GM21367 (cell line): Measurements from ENCODE around the gene MT2A.
A peak's percentile ranks its signal among the peaks of the same experiment; 100 is the strongest.
"Not testable (repeated sequence)": the region's sequence is repeated elsewhere in the genome, so short reads cannot be mapped to it uniquely, and the experiment has no call there.

ENCODE experiments used
- ATAC-seq: cut with Tn5 transposase; IDR thresholded peaks from one replicate; pipeline ENCODE4 v1.9.1; 2021; ENCODE audit not compliant: unreplicated experiment

The MT2A gene

DNA sequence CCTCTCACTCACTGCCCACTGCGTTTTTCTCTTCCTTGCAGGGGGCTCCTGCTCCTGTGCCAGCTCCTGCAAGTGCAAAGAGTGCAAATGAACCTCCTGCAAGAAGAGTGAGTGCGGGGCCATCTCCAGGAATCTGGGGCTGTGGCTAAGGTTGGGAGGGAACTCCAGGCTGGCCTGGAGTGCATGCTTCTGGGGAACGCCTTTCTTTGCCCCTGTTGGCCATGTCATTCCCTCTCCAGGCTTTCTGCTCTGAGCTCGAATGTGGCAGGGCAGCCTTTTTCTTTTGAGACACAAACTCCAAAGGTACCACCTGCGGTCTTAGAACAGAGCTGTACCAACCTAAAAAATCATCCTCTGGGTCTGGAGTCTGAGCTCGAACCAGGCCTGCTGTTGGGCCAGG lies 9.8 kb downstream of the MT2A start:
- ATAC-seq: no peak

DNA sequence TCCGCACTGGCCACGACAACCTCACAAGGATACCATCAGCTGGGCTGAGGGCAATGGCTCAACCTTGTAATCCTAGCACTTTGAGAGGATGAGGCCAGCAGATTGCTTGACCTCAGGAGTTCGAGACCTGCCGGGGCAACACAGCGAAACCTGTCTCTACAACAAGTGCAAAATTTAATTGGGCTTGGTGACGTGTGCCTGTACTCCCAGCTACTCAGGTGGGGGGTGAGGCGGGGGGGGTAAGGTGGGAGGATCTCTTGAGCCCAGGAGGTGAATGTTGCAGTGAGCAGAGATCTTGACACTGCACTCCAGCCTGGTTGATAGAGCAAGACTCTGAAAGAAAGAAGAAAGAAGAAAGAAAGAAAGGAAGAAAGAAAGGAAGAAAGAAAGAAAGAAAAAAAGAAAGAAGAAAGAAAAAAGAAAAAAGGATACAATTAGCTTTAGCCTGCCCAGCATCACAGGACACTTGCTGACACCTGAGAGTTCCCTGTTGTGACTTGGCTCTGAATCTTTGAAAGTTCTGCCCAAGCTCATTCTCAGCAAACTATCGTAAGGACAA lies 12.0 kb downstream of the MT2A start:
- ATAC-seq: no peak

DNA sequence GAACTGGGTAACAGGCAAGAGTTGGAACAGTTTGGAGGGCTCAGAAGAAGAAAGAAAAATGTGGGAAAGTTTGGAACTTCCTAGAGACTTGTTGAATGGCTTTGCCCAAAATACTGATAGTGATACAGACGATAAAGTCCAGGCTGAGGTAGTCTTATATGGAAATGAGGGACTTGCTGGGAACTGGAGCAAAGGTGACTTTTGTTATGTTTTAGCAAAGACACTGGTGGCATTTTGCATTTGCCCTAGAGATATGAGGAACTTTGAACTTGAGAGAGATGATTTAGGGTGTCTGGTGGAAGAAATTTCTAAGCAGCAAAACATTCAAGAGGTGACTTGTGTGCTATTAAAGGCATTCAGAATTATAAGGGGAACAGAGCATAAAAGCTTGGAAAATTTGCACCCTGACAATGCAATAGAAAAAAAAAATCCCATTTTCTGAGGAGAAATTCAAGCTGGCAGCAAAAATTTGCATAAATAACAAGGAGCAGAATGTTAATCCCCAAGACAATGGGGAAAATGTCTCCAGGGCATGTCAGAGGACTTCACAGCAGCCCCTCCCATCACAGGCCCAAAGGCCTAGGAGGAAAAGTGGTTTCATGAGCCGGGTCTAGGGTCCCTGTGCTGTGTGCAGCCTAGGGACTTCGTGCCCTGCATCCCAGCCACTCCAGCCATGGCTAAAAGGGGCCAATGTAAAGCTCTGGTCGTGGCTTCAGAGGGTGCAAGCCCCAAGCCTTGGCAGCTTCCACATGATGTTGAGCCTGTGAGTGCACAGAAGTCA lies 13.5 kb downstream of the MT2A start:
- ATAC-seq: not testable (repeated sequence)

DNA sequence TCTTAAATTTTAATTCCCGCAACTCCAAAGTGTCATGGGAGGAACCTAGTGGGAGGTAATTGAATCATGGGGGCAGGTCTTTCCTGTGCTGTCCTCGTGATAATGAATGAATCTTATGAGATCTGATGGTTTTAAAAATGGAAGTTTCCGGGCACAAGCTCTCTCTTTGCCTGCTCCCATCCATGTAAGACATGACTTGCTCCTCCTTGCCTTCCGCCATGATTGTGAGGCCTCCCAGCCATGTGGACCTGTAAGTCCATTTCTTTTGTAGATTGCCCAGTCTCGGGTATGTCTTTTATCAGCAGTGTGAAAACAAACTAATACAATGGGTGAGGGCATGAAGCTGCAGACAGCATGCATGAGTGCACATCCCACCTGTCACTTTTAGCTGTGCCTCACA lies 14.8 kb downstream of the MT2A start:
- not testable (repeated sequence) for ATAC-seq

DNA sequence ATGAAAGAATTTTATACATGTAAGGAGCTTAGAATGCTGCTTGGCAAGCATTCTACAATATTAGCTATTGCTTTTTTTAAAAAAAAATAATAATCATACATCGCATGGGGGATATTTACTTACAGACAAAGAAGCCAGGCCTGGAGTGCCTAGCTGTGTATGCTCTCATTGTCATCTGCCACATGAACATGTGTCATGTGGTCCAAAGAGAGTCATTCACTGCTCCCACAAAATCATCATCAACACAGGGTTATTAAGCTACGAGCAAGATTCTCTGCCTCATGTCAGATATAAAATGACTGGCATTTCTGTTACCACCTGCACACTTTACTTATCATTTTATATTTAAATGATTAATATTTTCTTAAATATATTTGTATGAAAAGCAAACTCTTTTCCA lies 15.3 kb downstream of the MT2A start:
- no peak for ATAC-seq

DNA sequence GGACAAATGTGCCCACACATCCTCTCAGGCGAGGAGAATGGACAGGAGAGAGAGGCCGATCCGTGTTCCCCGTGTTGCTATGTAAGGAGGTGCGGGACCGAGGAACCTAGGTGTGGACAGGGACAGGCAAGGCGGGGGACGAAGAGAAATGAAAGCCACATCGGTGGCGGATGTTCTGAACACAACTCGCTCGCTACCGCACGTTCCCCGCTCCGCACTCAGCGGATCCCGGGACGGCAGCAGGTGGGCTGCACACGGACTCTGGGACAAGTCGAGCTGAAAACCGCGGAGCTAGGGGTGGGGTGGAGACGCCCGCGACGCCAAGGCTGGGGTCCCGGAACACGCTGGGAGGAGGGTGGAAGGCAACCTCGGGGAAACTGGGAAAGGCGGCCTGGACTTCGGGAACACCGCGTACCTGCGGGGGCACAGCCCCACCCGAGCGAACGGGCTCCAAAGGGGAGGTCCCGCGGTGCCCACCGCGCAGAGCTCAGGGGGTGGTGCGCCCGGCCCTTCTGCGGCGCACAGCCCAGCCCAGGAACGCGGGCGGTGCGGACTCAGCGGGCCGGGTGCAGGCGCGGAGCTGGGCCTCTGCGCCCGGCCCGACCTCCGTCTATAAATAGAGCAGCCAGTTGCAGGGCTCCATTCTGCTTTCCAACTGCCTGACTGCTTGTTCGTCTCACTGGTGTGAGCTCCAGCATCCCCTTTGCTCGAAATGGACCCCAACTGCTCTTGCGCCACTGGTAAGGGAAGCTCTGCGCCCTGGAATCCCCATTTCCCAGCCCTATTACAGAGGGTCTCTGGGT lies 17.0 kb downstream of the MT2A start, which contains the start of gene MT1E:
Gene MT1E (plus strand): TSS at position 642 of the 803 bp plus-strand sequence. CDS start 71 bp downstream, at position 713.
- no peak for ATAC-seq

DNA sequence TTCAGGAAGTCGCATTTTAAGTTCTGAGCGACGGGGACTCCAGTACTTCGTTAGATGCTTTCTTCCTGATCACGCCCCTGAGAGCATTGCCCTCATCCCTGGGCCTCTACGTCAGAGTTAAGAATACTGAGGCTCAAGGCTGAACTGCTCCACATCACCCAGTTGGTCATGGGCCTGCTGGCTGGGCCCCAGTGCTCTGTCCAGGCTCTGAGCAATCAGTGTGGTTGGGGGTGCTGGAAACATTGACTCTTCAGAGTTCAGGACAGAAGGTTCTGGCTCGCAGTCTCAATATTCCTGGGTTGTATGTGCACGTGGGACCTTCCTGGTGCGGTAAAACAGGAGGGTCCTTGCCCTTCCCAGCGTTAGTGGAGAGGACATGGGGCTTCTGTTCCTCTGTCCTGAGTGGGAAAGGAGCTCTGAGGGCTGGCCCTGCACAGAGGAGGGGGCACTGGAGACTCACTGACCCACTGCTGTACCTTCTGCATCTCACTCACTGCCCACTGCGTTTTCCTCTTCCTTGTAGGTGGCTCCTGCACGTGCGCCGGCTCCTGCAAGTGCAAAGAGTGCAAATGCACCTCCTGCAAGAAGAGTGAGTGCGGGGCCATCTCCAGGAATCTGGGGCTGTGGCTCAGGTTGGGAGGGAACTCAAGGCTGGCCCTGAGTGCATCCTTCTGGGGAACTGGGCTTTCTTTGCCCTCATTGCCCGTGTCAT lies 17.7 kb downstream of the MT2A start:
- ATAC-seq: no peak

DNA sequence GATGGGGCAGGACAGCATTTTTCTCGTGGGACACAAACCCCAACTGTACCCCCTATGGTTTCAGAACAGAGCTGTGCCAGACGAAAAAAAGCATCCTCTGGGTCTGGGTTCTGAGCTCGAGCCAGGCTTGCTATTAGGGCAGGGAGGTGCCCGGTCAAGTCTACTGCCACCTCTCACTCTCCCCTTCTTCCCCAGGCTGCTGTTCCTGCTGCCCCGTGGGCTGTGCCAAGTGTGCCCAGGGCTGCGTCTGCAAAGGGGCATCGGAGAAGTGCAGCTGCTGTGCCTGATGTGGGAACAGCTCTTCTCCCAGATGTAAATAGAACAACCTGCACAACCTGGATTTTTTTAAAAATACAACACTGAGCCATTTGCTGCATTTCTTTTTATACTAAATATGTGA lies 18.3 kb downstream of the MT2A start:
- ATAC-seq: no peak

DNA sequence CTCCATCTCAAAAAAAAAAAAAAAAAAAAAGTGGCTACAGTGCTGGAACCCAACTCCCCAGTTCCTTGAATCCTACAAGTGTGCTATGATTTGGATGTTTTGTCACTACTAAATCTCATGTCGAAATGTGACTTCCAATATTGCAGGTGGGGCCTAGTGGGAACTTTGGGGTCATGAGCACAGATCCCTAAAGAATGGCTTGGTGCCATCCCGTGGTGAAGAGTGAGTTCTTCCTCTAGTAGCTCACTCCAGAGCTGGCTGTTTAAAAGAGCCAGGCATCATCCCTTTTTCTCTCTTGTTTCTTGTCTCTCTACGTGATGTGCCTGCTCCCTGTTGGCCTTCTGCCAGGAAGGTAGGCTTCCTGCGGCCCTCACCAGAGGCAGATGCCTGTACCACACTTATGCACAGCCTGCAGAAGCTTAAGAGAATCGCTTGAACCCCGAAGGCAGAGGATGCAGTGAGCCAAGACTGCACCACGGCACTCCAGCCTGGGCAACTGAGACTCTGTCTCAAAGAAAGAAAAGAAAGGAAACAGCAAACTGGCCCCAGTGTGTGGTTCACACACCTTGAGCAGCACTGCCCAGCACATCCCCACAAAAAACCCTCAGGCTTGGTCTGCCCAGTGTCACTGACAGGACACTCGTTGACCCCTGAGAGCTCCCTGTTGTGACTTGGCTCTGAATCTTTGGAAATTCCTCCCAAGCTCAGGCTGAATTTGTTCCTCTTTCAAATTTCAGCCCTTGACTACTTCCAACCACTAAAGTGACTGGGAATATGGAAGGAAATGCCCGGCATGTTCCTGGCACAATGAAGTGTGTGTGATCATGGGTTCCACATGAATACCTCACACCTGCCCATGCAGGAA lies 20.3 kb downstream of the MT2A start:
- no peak for ATAC-seq

DNA sequence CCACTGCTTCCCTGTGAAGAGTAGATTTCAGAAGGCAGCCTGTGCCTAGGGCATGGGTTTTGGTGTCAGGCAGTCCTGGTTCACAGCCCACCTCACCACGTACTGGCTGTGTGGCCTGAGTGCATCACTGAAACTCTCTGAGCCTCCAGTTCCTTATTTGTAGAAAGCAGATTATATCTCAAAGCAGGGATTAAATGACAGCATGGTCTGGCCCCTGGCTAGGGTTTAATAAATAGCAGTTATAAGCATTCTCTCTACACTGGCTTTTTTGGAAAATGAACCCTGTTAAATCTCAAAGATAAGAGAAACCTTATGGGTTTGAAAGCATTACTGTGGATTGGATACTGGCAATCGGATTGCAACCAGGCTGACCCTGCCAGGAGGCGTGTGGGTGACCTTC lies 21.1 kb downstream of the MT2A start:
- ATAC-seq: no peak

DNA sequence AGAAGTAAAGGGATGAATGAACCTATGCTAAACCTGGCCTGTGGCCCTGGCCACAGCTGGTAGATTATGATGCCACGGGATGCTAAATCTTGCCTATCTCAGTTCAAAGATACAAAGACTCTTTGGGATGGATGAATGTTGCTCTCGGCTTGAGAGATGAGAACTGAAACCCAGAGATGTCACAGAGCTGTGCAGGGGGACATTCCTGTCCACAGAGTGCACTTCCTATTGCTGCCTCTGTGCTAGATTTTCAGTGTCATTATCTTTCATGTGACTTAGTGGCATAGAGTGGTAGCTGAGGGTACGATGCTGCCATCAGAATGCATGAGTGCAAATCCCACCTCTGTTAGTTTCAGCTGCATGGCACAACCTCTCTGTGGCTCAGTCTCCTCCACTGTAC lies 21.8 kb downstream of the MT2A start:
- ATAC-seq: peak; percentile 84

DNA sequence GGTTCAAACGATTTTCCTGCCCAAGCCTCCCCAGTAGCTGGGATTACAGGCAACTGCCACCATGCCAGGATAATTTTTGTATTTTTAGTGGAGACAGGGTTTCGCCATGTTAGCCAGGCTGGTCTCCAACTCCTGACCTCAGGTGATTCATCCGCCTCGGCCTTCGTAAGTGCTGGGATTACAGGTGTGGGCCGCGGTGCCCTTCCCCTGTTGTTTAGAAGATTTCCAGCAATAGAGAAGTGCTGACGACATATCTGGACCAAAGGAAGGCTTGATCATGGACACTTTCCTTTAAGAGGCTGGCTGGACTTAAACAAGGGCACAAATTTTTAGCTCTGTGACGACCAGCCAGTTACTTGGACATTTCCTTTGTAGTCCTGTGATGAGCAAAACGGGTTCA lies 22.8 kb downstream of the MT2A start:
- ATAC-seq: no peak

DNA sequence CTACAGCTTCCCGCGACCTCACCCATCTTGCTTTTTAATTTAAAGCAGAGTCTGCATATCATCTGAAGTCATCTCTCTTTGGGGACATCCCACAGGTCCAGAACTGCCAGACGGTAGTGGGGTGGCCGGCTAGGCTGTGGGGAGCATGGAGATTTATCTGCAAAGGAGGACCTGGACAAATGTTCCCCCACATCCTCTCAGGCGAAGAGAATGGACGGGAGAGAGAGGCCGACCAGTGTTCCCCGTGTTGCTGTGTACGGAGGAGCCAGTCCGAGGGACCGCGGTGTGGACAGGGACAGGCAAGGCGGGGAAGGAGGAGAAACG lies 23.4 kb downstream of the MT2A start:
- ATAC-seq: no peak

DNA sequence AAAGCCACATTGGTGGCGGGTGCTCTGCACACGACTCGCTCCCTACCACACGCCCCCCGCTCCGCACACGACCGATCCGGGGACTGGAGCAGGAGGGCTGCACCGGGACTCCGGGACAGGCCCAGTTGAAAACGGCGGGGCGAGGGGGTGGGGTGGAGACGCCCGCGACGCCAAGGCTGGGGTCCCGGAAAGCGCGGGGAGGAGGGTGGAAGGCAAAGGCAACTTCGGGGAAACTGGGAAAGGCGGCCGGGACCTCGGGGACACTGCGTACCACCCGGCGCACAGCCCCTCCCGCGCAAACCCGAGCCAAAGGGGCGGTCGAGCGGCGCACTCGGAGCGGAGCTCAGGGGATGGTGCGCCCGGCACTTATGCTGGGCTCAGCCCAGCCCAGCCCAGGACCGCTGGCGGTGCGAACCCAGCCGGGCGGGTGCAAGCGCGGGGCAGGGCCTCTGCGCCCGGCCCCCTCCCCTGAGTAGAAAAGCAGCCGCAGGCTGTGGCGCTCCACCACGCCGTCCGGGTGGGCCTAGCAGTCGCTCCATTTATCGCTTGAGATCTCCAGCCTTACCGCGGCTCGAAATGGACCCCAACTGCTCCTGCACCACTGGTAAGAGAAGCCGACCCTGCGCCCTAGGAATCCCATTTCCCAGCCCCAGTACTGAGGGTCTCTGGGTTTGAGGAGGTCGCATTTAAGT lies 23.9 kb downstream of the MT2A start, which contains the start of gene MT1M:
Gene MT1M (plus strand): TSS at position 504 of the 692 bp plus-strand sequence. CDS start 73 bp downstream, at position 577.
- ATAC-seq: no peak

DNA sequence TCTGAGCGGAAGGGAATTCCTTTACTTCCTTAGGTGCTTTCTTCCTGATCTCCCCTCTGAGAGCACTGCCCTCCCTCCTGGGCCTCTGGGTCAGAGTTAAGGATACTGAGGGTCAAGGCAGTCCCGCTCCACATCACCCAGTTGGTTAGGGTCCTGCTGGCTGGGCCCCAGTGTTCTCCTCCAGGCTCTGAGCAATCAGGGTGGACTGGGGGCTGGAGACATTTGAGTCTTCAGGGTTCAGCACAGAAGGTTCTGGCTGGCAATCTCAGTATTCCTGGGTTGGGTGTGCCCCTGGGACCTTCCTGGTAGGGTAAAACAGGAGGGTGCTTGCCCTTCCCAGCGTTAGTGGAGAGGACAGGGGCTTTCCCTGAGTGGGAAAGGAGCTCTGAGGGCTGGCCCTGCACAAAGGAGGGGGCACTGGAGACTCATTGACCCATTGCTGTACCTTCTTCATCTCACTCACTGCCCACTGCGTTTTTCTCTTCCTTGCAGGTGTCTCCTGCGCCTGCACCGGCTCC lies 24.5 kb downstream of the MT2A start:
- ATAC-seq: no peak

DNA sequence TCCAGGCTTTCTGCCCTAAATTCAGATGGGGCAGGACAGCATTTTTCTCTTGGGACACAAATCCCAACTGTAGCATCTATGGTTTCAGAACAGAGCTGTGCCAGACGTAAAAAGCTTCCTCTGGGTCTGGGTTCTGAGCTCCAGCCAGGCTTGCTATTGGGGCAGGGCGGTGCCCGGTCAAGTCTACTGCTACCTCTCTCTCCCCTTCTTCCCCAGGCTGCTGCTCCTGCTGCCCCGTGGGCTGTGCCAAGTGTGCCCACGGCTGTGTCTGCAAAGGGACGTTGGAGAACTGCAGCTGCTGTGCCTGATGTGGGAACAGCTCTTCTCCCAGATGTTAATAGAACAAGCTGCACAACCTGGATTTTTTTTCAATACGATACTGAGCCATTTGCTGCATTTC lies 25.2 kb downstream of the MT2A start:
- no peak for ATAC-seq

DNA sequence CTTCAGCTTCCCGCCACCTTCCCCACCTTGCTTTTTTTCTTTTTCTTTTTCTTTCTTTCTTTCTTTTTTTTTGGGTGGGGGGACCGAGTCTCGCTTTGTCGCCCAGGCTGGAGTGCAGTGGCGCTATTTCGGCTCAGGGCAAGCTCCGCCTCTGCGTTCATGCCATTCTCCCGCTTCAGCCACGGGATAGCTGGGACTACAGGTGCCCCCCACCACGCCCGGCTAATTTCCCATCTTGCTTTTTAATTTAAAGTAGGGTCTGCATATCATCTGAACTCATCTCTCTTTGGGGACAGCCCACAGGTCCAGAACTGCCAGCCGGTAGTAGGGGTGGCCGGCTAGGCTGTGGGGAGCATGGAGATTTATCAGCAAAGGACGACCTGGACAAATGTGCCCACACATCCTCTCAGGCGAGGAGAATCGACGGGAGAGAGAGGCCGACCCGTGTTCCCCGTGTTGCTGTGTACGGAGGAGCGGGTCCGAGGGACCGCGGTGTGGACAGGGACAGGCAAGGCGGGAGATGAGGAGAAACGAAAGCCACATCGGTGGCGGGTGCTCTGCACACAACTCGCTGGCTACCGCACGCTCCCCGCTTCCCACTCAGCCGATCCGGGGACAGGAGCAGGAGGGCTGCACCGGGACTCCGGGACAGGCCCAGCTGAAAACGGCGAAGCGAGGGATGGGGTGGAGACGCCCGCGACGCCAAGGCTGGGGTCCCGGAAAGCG lies 26.5 kb downstream of the MT2A start:
- ATAC-seq: no peak

DNA sequence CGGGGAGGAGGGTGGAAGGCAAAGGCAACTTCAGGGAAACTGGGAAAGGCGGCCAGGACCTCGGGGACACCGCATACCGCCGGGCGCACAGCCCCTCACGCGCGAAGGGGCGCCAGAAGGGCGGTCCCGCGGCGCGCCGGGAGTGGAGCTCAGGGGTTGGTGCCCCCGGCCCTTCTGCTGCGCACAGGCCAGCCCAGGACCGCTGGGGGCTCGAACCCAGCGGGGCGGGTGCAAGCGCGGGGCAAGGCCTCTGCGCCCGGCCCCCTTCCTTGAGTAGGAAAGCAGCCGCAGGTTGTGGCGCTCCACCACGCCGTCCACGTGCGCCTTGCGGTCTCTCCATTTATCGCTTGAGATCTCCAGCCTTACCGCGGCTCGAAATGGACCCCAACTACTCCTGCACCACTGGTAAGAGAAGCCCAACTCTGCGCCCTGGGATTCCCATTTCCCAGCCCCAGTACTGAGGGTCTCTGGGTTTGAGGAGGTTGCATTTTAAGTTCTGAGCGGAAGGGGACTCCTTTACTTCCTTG lies 27.1 kb downstream of the MT2A start:
- ATAC-seq: no peak
